GM23338 (cell line): ENCODE results near the gene TNPO3.

Experiments
- EZH2phosphoT487 ChIP-seq: fragments of 200-600 bp; sonication (generic); IDR thresholded peaks from one replicate; pipeline ENCODE4 v1.8.1; 2018; ENCODE audit warnings: antibody characterized with exemption; ENCODE audit not compliant: unreplicated experiment
- POLR2AphosphoS5 ChIP-seq: IDR thresholded peaks from 2 replicates; pipeline ENCODE4 v1.6.1; 2016; ENCODE audit warnings: antibody characterized with exemption, low read depth

DNA sequence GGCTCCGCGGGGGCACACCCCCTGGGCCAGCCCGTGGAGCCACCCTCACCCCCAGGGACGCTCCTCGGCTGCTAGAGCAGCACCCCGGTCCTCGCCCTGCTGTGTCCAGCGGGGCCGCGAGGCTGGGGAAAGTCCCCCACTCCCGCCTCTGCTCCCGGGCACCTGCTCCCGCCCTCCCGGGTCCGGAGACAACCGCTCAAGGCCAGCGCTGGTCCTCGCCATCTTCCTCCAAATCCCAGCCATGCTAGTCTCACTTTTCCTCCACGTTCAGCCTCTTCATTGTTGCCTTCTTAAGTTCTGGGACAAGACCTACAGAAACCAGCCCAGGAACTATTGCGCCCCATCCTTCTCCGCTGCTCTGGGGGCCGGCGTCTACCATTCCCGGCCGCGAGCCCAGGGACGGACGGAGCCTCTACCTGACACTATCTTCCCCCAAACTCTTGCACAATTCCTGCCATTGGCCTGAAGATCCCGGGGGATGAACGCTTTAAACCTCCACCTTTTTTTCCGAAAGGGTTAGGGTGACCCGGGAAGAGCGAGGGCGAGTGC lies 139.6 kb downstream of the TNPO3 start:
- TF ChIP-seq POLR2AphosphoS5 (no peak), EZH2phosphoT487 (peak; percentile 79)
